Loucy (cell line): Measurements from ENCODE around the gene HAPLN2.

Source experiments
- H2AFZ ChIP-seq: fragments of 200-600 bp; sonication (generic); 2 replicates; pipeline ENCODE4 v1.6.0; 2016; ENCODE audit warnings: antibody characterized with exemption, mild to moderate bottlenecking, low read length, moderate library complexity
- H3F3A ChIP-seq: fragments of 200-600 bp; 2 replicates; pipeline ENCODE4 v1.6.0; 2016; ENCODE audit warnings: antibody characterized with exemption, low read depth, mild to moderate bottlenecking
- H3K27me3 ChIP-seq: fragments of 200-600 bp; sonication (generic); 2 replicates; pipeline ENCODE4 v1.6.1; 2014; ENCODE audit warnings: low read length, mild to moderate bottlenecking; ENCODE audit not compliant: insufficient read depth, poor library complexity, severe bottlenecking
- H3K36me3 ChIP-seq: fragments of 200-600 bp; sonication (generic); 2 replicates; pipeline ENCODE4 v1.6.1; 2016; ENCODE audit warnings: low read length; ENCODE audit not compliant: insufficient read depth
- H3K4me1 ChIP-seq: fragments of 200-600 bp; sonication (generic); 2 replicates; pipeline ENCODE4 v1.5.1; 2014; ENCODE audit warnings: low read length, mild to moderate bottlenecking; ENCODE audit not compliant: insufficient read depth, poor library complexity, severe bottlenecking
- H3K4me2 ChIP-seq: fragments of 200-600 bp; sonication (generic); 2 replicates; pipeline ENCODE4 v1.6.0; 2014; ENCODE audit warnings: antibody characterized with exemption, low read length, low read depth, mild to moderate bottlenecking; ENCODE audit not compliant: poor library complexity, severe bottlenecking
- H3K4me3 ChIP-seq: fragments of 200-600 bp; sonication (generic); 2 replicates; pipeline ENCODE4 v1.5.1; 2014; ENCODE audit warnings: low read length, mild to moderate bottlenecking, mixed read lengths; ENCODE audit not compliant: poor library complexity, severe bottlenecking
- H3K79me2 ChIP-seq: fragments of 200-600 bp; sonication (generic); 2 replicates; pipeline ENCODE4 v1.6.1; 2014; ENCODE audit warnings: low read length; ENCODE audit not compliant: insufficient read depth
- H3K9ac ChIP-seq: fragments of 200-600 bp; sonication (generic); 2 replicates; pipeline ENCODE4 v1.6.0; 2014; ENCODE audit warnings: mild to moderate bottlenecking, low read depth, low read length, moderate library complexity; ENCODE audit not compliant: poor library complexity, severe bottlenecking
- H3K9me2 ChIP-seq: fragments of 200-600 bp; sonication (generic); replicated peaks from 2 replicates; pipeline ENCODE4 v1.6.1; 2016; ENCODE audit warnings: low read depth, low read length, mixed read lengths
- H3K9me3 ChIP-seq: fragments of 200-600 bp; sonication (generic); 2 replicates; pipeline ENCODE4 v1.6.1; 2014; ENCODE audit warnings: mild to moderate bottlenecking, antibody characterized with exemption, low read length, low read depth; ENCODE audit not compliant: insufficient read depth
- H4K20me1 ChIP-seq: fragments of 200-600 bp; sonication (generic); 2 replicates; pipeline ENCODE4 v1.6.0; 2014; ENCODE audit warnings: antibody characterized with exemption, low read length, mild to moderate bottlenecking; ENCODE audit not compliant: insufficient read depth, poor library complexity, severe bottlenecking
- EZH2phosphoT487 ChIP-seq: fragments of 200-600 bp; IDR thresholded peaks from 2 replicates; pipeline ENCODE4 v1.6.1; 2018; ENCODE audit warnings: antibody characterized with exemption, mild to moderate bottlenecking, moderate library complexity, borderline replicate concordance
- TF ChIP-seq, protein P1 (sequence below): fragments of 200-600 bp; sonication (generic); conservative IDR thresholded peaks from 2 replicates; pipeline ENCODE4 v1.5.1; 2014; ENCODE audit warnings: mild to moderate bottlenecking, antibody characterized with exemption, low read length

The HAPLN2 gene

DNA sequence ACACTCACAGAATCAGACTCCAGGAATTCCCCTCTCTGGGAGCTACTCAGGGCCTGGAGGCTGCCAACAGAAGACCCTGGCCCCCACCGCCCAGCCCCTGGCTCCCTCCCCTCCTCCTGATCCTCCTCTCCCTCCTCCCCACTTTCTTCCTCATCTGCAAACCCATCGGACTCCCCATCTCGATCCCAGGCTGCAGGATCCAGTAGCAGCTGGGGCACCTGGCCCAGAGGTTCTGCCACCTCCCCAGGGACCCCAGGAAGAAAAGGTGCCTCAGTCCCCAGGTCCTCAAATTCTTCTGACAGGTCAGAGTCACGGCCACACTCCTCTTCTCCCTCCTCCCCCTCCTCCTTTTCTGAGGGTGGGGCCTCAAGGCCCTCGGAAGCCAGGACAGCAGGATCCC lies 50.6 kb downstream of the HAPLN2 start:
- no peaks in the 10 kb centered on the region for H3K27me3 ChIP-seq
- no peaks in the 10 kb centered on the region for H3K9me3 ChIP-seq
- H3K4me3 ChIP-seq = no peak overlapping the region
- H4K20me1 ChIP-seq = no peaks in the 10 kb centered on the region
- H3K4me1 ChIP-seq = peaks cover under 1% of the 10 kb centered on the region
- no peaks in the 10 kb centered on the region for H3F3A ChIP-seq
- no peaks in the 10 kb centered on the region for H3K36me3 ChIP-seq
- TF ChIP-seq, protein P1, sequence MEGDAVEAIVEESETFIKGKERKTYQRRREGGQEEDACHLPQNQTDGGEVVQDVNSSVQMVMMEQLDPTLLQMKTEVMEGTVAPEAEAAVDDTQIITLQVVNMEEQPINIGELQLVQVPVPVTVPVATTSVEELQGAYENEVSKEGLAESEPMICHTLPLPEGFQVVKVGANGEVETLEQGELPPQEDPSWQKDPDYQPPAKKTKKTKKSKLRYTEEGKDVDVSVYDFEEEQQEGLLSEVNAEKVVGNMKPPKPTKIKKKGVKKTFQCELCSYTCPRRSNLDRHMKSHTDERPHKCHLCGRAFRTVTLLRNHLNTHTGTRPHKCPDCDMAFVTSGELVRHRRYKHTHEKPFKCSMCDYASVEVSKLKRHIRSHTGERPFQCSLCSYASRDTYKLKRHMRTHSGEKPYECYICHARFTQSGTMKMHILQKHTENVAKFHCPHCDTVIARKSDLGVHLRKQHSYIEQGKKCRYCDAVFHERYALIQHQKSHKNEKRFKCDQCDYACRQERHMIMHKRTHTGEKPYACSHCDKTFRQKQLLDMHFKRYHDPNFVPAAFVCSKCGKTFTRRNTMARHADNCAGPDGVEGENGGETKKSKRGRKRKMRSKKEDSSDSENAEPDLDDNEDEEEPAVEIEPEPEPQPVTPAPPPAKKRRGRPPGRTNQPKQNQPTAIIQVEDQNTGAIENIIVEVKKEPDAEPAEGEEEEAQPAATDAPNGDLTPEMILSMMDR = no peak
- no peak for TF ChIP-seq EZH2phosphoT487
- no peak overlapping the region for H3K9ac ChIP-seq
- H3K4me2 ChIP-seq = no peak overlapping the region
- no peaks in the 10 kb centered on the region for H3K79me2 ChIP-seq
- H2AFZ ChIP-seq = no peak overlapping the region
- no peaks in the 10 kb centered on the region for H3K9me2 ChIP-seq

DNA sequence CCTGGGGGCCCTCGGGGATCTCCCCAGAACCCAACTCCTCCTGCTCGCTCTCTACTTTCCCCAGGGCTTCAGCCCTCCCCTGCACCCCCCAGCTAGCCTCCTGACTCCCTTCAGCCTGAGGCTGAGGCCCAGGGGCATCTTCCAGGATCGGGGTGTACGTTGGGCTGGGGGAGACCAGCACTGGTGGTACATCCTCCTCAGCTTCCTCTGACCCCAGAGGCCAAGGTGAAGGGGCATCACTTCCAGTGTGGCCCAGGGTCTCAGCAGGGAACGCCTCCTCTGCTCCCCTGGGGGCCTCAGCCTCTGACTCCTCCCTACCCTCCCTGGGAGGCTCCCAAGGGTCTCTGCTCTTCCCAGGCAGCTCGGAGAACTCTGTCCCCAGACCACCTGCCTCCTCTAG lies 51.1 kb downstream of the HAPLN2 start:
- TF ChIP-seq, protein P1 = no peak
- TF ChIP-seq EZH2phosphoT487 = no peak
- no peak overlapping the region for H3K9ac ChIP-seq
- no peaks in the 10 kb centered on the region for H3K9me3 ChIP-seq
- H4K20me1 ChIP-seq = no peaks in the 10 kb centered on the region
- no peaks in the 10 kb centered on the region for H3K9me2 ChIP-seq
- no peaks in the 10 kb centered on the region for H3K27me3 ChIP-seq
- no peak overlapping the region for H3K4me2 ChIP-seq
- no peaks in the 10 kb centered on the region for H3K36me3 ChIP-seq
- no peak overlapping the region for H2AFZ ChIP-seq
- H3K79me2 ChIP-seq = no peaks in the 10 kb centered on the region
- no peak overlapping the region for H3K4me3 ChIP-seq
- H3K4me1 ChIP-seq = no peaks in the 10 kb centered on the region
- H3F3A ChIP-seq = no peaks in the 10 kb centered on the region

DNA sequence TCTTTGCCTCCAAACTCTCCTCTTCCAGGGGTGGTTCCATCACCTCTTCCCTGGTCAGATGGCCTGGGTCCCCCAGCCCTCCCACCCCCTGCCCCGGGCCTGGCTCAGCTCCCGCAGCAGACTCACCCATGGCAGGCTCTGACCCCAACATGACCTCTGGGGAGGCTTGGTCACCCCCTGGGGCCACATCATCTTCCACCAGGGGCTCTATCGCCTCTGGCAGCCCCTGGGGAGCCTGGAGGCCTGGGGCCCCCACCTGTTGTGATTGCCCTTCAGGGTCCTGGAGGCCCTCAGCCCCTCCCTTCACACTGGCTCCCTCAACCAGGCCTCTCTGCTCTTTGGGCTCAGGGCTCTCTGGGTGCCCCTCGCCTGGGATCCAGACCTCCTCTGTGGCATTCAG lies 51.6 kb downstream of the HAPLN2 start:
- Histone ChIP-seq H3K27me3 (no peaks in the 10 kb centered on the region), H3K9me3 (no peaks in the 10 kb centered on the region), H3K4me2 (no peak overlapping the region), H3F3A (no peaks in the 10 kb centered on the region), H3K4me3 (no peak overlapping the region), H3K9me2 (no peaks in the 10 kb centered on the region), H4K20me1 (no peaks in the 10 kb centered on the region), H3K79me2 (no peaks in the 10 kb centered on the region), H3K9ac (no peak overlapping the region), H3K4me1 (no peaks in the 10 kb centered on the region), H3K36me3 (no peaks in the 10 kb centered on the region), H2AFZ (no peak overlapping the region)
- TF ChIP-seq, protein P1 = no peak
- TF ChIP-seq EZH2phosphoT487 = no peak
